Measurements from ENCODE around the gene CACFD1. TPM values are rescaled to one million over a fixed set of nuclear protein-coding genes. Genes with fewer than 3 reads are reported as not detected.

CACFD1 gene
- total and polyA plus RNA-seq, 2 of the 13 experiments (the other 11 are each of a cell fraction or from before 2014, with no cell fraction given) = 13.8 to 14.6 TPM

DNA sequence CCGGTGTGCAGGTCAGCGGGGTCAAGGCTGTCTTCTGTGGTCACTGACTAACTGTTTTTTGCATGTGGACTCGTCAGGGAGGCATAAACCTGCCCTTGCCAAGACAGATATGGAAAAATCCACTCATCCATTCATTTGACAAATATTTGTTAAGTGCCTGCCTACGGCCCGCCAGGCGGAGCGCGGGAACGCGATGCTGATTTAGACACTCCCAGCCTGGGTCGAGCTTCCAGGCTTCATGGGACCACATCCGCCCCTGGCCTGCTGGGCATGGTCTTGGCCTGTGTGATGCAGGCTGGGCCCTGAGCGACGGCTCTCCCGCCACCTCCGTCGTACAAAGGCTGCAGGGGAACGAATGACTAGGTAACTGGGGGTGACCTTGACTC, 46.9 kb downstream of the CACFD1 start (continued):
- TF ChIP-seq, protein P1, sequence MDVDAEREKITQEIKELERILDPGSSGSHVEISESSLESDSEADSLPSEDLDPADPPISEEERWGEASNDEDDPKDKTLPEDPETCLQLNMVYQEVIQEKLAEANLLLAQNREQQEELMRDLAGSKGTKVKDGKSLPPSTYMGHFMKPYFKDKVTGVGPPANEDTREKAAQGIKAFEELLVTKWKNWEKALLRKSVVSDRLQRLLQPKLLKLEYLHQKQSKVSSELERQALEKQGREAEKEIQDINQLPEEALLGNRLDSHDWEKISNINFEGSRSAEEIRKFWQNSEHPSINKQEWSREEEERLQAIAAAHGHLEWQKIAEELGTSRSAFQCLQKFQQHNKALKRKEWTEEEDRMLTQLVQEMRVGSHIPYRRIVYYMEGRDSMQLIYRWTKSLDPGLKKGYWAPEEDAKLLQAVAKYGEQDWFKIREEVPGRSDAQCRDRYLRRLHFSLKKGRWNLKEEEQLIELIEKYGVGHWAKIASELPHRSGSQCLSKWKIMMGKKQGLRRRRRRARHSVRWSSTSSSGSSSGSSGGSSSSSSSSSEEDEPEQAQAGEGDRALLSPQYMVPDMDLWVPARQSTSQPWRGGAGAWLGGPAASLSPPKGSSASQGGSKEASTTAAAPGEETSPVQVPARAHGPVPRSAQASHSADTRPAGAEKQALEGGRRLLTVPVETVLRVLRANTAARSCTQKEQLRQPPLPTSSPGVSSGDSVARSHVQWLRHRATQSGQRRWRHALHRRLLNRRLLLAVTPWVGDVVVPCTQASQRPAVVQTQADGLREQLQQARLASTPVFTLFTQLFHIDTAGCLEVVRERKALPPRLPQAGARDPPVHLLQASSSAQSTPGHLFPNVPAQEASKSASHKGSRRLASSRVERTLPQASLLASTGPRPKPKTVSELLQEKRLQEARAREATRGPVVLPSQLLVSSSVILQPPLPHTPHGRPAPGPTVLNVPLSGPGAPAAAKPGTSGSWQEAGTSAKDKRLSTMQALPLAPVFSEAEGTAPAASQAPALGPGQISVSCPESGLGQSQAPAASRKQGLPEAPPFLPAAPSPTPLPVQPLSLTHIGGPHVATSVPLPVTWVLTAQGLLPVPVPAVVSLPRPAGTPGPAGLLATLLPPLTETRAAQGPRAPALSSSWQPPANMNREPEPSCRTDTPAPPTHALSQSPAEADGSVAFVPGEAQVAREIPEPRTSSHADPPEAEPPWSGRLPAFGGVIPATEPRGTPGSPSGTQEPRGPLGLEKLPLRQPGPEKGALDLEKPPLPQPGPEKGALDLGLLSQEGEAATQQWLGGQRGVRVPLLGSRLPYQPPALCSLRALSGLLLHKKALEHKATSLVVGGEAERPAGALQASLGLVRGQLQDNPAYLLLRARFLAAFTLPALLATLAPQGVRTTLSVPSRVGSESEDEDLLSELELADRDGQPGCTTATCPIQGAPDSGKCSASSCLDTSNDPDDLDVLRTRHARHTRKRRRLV (CRISPR knock-in tag; IDR thresholded peaks at IDR 0.05) = no peak
- TF ChIP-seq, protein P2, sequence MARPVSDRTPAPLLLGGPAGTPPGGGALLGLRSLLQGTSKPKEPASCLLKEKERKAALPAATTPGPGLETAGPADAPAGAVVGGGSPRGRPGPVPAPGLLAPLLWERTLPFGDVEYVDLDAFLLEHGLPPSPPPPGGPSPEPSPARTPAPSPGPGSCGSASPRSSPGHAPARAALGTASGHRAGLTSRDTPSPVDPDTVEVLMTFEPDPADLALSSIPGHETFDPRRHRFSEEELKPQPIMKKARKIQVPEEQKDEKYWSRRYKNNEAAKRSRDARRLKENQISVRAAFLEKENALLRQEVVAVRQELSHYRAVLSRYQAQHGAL (CRISPR knock-in tag; IDR thresholded peaks at IDR 0.05; ENCODE audit: not compliant biosample characterization) = peak; percentile 70
- TF ChIP-seq CHCHD3 (CRISPR knock-in tag; IDR thresholded peaks at IDR 0.05) (0 out of 2 replicates have a peak, but pooled peaks have one; percentile 68), MEF2D (CRISPR knock-in tag; IDR thresholded peaks at IDR 0.05) (peak; percentile 83), ZNF652 (CRISPR knock-in tag; IDR thresholded peaks at IDR 0.05; ENCODE audit: borderline replicate concordance, low read depth) (no peak), MED13 (CRISPR knock-in tag; IDR thresholded peaks at IDR 0.05) (peak; percentile 80; the same call in 1 of the 2 replicates), ATAD3A (CRISPR knock-in tag; IDR thresholded peaks at IDR 0.05) (no peak), ZNF256 (CRISPR knock-in tag; conservative IDR thresholded peaks at IDR 0.05) (no peak; the same call in 1 of the 2 replicates), ZNF33B (CRISPR knock-in tag; IDR thresholded peaks at IDR 0.05) (no peak), ARNTL (CRISPR knock-in tag; IDR thresholded peaks at IDR 0.05) (peak; percentile 80; the same call in 1 of the 2 replicates), ZNF451 (CRISPR knock-in tag; IDR thresholded peaks at IDR 0.05) (no peak), HDAC1 (CRISPR knock-in tag; IDR thresholded peaks at IDR 0.05) (peak; percentile 56; the same call in 1 of the 2 replicates), ZNF224 (CRISPR knock-in tag; IDR thresholded peaks at IDR 0.05) (0 out of 2 replicates have a peak, but pooled peaks have one; percentile 11), NFKBIZ (CRISPR knock-in tag; IDR thresholded peaks at IDR 0.05) (peak; percentile 89), ESRRA (CRISPR knock-in tag; IDR thresholded peaks at IDR 0.05; ENCODE audit: low read depth) (peak; percentile 69; the same call in 1 of the 2 replicates), ZNF335 (CRISPR knock-in tag; IDR thresholded peaks at IDR 0.05) (no peak; the same call in 1 of the 2 replicates), ZNF292 (CRISPR knock-in tag; IDR thresholded peaks at IDR 0.05; ENCODE audit: borderline replicate concordance, low read depth) (peak; percentile 72; the same call in 1 of the 2 replicates)
- TF ChIP-seq, protein P3, sequence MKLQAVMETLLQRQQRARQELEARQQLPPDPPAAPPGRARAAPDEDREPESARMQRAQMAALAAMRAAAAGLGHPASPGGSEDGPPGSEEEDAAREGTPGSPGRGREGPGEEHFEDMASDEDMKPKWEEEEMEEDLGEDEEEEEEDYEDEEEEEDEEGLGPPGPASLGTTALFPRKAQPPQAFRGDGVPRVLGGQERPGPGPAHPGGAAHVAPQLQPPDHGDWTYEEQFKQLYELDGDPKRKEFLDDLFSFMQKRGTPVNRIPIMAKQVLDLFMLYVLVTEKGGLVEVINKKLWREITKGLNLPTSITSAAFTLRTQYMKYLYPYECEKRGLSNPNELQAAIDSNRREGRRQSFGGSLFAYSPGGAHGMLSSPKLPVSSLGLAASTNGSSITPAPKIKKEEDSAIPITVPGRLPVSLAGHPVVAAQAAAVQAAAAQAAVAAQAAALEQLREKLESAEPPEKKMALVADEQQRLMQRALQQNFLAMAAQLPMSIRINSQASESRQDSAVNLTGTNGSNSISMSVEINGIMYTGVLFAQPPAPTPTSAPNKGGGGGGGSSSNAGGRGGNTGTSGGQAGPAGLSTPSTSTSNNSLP (IDR thresholded peaks at IDR 0.05; ENCODE audit: low read depth, low read length) = 0 out of 2 replicates have a peak, but pooled peaks have one; percentile 38
- TF ChIP-seq, protein P4, sequence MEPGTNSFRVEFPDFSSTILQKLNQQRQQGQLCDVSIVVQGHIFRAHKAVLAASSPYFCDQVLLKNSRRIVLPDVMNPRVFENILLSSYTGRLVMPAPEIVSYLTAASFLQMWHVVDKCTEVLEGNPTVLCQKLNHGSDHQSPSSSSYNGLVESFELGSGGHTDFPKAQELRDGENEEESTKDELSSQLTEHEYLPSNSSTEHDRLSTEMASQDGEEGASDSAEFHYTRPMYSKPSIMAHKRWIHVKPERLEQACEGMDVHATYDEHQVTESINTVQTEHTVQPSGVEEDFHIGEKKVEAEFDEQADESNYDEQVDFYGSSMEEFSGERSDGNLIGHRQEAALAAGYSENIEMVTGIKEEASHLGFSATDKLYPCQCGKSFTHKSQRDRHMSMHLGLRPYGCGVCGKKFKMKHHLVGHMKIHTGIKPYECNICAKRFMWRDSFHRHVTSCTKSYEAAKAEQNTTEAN (CRISPR knock-in tag; conservative IDR thresholded peaks at IDR 0.05) = peak; percentile 78
- TF ChIP-seq, protein P5, sequence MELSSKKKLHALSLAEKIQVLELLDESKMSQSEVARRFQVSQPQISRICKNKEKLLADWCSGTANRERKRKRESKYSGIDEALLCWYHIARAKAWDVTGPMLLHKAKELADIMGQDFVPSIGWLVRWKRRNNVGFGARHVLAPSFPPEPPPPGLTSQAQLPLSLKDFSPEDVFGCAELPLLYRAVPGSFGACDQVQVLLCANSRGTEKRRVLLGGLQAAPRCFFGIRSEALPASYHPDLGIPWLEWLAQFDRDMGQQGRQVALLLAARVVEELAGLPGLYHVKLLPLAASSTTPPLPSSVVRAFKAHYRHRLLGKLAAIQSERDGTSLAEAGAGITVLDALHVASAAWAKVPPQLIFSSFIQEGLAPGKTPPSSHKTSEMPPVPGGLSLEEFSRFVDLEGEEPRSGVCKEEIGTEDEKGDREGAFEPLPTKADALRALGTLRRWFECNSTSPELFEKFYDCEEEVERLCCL (CRISPR knock-in tag; IDR thresholded peaks at IDR 0.05; ENCODE audit: borderline replicate concordance) = no peak

Data from HepG2 (cell line).